Neuron (in vitro differentiated cells): ENCODE measurements around the gene MTHFR.

Experiments used
- H2AFZ ChIP-seq: one replicate; pipeline ENCODE4 v1.6.1; 2013; ENCODE audit warnings: low read depth, mild to moderate bottlenecking, inconsistent platforms, low read length, moderate library complexity
- H3K27me3 ChIP-seq: one replicate; pipeline ENCODE4 v1.6.1; 2013; ENCODE audit warnings: low read length; ENCODE audit not compliant: insufficient read depth
- H3K36me3 ChIP-seq: one replicate; pipeline ENCODE4 v1.6.1; 2013; ENCODE audit warnings: low read length; ENCODE audit not compliant: insufficient read depth
- H3K4me1 ChIP-seq: one replicate; pipeline ENCODE4 v1.6.1; 2013; ENCODE audit warnings: low read length; ENCODE audit not compliant: insufficient read depth
- H3K4me3 ChIP-seq: 2 replicates; pipeline ENCODE4 v1.5.1; 2013; ENCODE audit warnings: mild to moderate bottlenecking, low read length, moderate library complexity
- H3K9me3 ChIP-seq: one replicate; pipeline ENCODE4 v1.6.1; 2013; ENCODE audit warnings: low read length

The MTHFR gene

GRCh38 chr1:11838349-11839272, 32.8 kb upstream of the MTHFR start:
- no peak overlapping the region for H3K4me3 ChIP-seq
- H2AFZ ChIP-seq: no peak overlapping the region
- H3K27me3 ChIP-seq: no peaks in the 10 kb centered on the region
- H3K4me1 ChIP-seq: no peaks in the 10 kb centered on the region
- H3K9me3 ChIP-seq: no peaks in the 10 kb centered on the region
- peaks cover 90% of the 10 kb centered on the region for H3K36me3 ChIP-seq

GRCh38 chr1:11837767-11838348, 32.1 kb upstream of the MTHFR start:
- Histone ChIP-seq H3K36me3 (peaks cover 94% of the 10 kb centered on the region), H2AFZ (no peak overlapping the region), H3K4me1 (no peaks in the 10 kb centered on the region)

DNA sequence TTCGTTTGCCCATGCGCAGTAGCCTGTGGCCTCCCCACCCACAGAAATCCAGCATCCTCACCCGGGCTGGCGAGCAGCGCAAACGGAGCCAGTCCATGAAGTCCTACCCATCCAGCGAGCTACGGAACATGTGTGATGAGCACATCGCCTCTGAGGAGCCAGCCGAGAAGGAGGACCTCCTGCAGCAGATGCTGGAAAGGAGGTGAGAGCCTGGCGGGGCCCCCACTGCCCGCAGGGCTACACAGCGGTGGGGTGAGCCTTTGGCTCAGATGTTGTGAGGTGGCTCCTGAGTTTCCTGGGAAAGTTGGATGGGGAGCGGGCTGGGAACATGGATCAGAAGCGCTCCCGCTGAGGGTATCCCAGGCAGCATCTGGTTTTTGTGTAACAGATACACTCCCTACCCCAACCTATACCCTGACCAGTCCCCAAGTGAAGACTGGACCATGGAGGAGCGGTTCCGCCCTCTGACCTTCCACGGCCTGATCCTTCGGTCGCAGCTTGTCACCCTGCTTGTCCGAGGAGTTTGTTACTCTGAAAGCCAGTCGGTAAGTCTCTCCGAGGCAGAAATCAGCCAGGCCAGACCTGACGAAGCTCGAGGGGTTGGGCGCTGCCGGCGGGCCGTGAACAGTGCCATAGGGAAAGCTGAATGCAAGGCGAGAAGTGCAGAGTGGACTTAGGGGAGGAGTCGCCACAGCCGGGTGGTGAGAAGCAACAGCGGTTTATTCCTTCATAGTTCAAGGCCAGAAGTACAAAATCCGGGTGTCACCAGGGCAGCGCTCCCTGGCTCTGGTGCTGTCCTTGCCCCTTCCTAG, 31.4 kb upstream of the MTHFR start:
- Histone ChIP-seq H3K27me3 (no peaks in the 10 kb centered on the region), H3K36me3 (peaks cover 93% of the 10 kb centered on the region), H2AFZ (no peak overlapping the region), H3K4me1 (no peaks in the 10 kb centered on the region), H3K4me3 (no peak overlapping the region), H3K9me3 (no peaks in the 10 kb centered on the region)

More at GRCh38 chr1:11837767-11838348, 32.1 kb upstream of the MTHFR start:
- no peaks in the 10 kb centered on the region for H3K9me3 ChIP-seq
- H3K27me3 ChIP-seq: no peaks in the 10 kb centered on the region
- no peak overlapping the region for H3K4me3 ChIP-seq

- Histone ChIP-seq H3K36me3 (peaks cover 84% of the 10 kb centered on the region), H3K9me3 (no peaks in the 10 kb centered on the region), H3K4me3 (no peak overlapping the region), H3K27me3 (no peaks in the 10 kb centered on the region), H2AFZ (no peak overlapping the region), H3K4me1 (no peaks in the 10 kb centered on the region)
Observed at GRCh38 chr1:11835441-11836225, 29.9 kb upstream of the MTHFR start.

GRCh38 chr1:11833900-11834299, 28.1 kb upstream of the MTHFR start:
- H3K4me3 ChIP-seq: no peak overlapping the region
- no peaks in the 10 kb centered on the region for H3K4me1 ChIP-seq
- H2AFZ ChIP-seq: no peak overlapping the region
- H3K9me3 ChIP-seq: no peaks in the 10 kb centered on the region
- no peaks in the 10 kb centered on the region for H3K27me3 ChIP-seq
- peaks cover 82% of the 10 kb centered on the region for H3K36me3 ChIP-seq

DNA sequence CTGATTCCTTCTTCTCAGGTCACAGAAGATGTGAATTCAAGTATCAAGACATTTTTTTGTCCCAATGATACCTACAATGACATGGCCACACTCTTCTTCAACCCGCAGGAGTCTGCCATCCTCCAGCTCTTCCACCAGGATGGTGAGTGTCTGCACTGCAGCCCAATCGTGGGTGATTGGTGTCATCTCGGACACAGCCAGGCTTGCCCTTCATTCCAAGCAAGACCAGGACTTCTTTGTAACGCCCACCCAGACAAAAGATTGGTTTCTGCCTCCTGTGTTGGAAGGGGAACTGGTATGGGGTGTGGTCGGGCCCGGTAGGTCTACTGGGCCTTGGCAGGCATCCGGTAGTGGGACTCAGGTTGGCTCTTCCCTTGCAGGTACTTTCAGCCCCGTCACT, 27.7 kb upstream of the MTHFR start:
- Histone ChIP-seq H2AFZ (no peak overlapping the region), H3K36me3 (peaks cover 85% of the 10 kb centered on the region), H3K4me1 (no peaks in the 10 kb centered on the region), H3K27me3 (no peaks in the 10 kb centered on the region), H3K4me3 (no peak overlapping the region), H3K9me3 (no peaks in the 10 kb centered on the region)

- no peaks in the 10 kb centered on the region for H3K4me1 ChIP-seq
- H3K36me3 ChIP-seq: peaks cover 85% of the 10 kb centered on the region
- H2AFZ ChIP-seq: no peak overlapping the region
- no peak overlapping the region for H3K4me3 ChIP-seq
- no peaks in the 10 kb centered on the region for H3K9me3 ChIP-seq
- H3K27me3 ChIP-seq: no peaks in the 10 kb centered on the region
Observed at GRCh38 chr1:11831945-11832725, 26.4 kb upstream of the MTHFR start.

DNA sequence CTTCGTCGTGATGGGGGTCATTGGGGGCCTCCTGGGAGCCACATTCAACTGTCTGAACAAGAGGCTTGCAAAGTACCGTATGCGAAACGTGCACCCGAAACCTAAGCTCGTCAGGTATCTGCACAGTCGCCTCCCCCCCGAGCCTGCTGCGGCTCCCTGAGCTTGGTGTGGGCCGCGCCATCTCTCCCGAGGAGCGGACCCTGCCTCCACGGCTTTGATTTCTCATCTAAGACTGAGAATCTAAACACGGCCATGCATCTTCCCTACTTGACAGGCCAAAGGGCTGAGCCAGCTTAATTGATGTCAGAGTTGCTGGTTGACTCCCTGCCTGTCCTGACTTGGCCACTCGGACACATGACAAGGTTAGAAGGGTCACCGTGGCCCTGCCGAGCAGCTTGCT, 22.7 kb upstream of the MTHFR start:
- peaks cover 87% of the 10 kb centered on the region for H3K36me3 ChIP-seq
- no peaks in the 10 kb centered on the region for H3K9me3 ChIP-seq
- H3K4me1 ChIP-seq: no peaks in the 10 kb centered on the region
- H3K4me3 ChIP-seq: no peak overlapping the region
- H2AFZ ChIP-seq: no peak overlapping the region
- H3K27me3 ChIP-seq: no peaks in the 10 kb centered on the region

GRCh38 chr1:11826946-11827345, 21.2 kb upstream of the MTHFR start:
- no peaks in the 10 kb centered on the region for H3K9me3 ChIP-seq
- peaks cover 82% of the 10 kb centered on the region for H3K36me3 ChIP-seq
- no peak overlapping the region for H3K4me3 ChIP-seq
- no peaks in the 10 kb centered on the region for H3K27me3 ChIP-seq
- H3K4me1 ChIP-seq: no peaks in the 10 kb centered on the region
- no peak overlapping the region for H2AFZ ChIP-seq

DNA sequence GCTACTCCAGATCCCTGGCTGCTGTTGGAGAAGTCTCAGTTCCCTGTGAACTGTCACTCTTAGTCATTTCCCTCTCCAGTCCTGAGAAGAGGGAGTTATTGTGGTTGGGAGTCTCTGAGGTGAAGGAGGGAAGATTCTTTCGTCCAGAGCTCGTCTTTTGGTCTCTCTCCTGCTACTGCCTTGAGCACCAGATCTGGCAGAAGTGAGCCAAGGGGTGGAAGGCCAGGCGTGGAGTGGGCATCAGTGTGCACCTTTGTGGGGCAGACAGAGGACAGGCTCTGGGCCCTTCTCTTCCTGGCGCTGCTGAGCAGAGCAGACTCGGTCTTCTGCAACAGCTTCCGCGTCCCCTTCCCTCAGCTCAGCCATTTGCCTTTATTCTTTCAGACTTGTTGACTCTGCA, 19.4 kb upstream of the MTHFR start:
- H3K27me3 ChIP-seq: no peaks in the 10 kb centered on the region
- H3K36me3 ChIP-seq: peaks cover 80% of the 10 kb centered on the region
- H3K4me1 ChIP-seq: no peaks in the 10 kb centered on the region
- no peak overlapping the region for H2AFZ ChIP-seq
- H3K4me3 ChIP-seq: no peak overlapping the region
- H3K9me3 ChIP-seq: no peaks in the 10 kb centered on the region

- Histone ChIP-seq H3K4me1 (no peaks in the 10 kb centered on the region), H3K9me3 (no peaks in the 10 kb centered on the region), H3K27me3 (no peaks in the 10 kb centered on the region), H2AFZ (no peak overlapping the region), H3K36me3 (peaks cover 81% of the 10 kb centered on the region), H3K4me3 (no peak overlapping the region)
Observed at GRCh38 chr1:11823366-11824137, 17.8 kb upstream of the MTHFR start.
